Brain microvascular endothelial cell (primary cell): Measurements from ENCODE around the gene HIVEP2.

Experiments used
- DNase-seq: peaks from one replicate; pipeline ENCODE4 v3.0.0-alpha.2; 2020
- H3K27ac ChIP-seq: fragments of 250-450 bp; sonication (Bioruptor Pico); 2 replicates; pipeline ENCODE4 v1.5.1; 2020; ENCODE audit warnings: mild to moderate bottlenecking, moderate library complexity
- H3K27me3 ChIP-seq: fragments of 250-450 bp; sonication (Bioruptor Pico); replicated peaks from 2 replicates; pipeline ENCODE4 v1.5.1; 2020; ENCODE audit warnings: mild to moderate bottlenecking
- H3K36me3 ChIP-seq: fragments of 250-450 bp; sonication (Bioruptor Pico); replicated peaks from 2 replicates; pipeline ENCODE4 v1.5.1; 2020; ENCODE audit warnings: mild to moderate bottlenecking
- H3K4me3 ChIP-seq: 2 replicates; pipeline ENCODE4 v1.5.1; 2011; ENCODE audit warnings: low read depth, mild to moderate bottlenecking, control low read depth, low read length, moderate library complexity
- CTCF ChIP-seq: IDR thresholded peaks from 2 replicates; pipeline ENCODE4 v1.5.1; 2011; ENCODE audit warnings: low read depth, mild to moderate bottlenecking, moderate library complexity, low read length, control low read depth, inconsistent platforms; ENCODE audit errors: missing control alignments
- in situ Hi-C: cut with HindIII; loops from 2 replicates; pipeline ENCODE4 v1.10.0; 2017; ENCODE audit warnings: low sequenced_read_pairs, low pct_ligation_motif_present

HIVEP2 gene

GRCh38 chr6:142900227-142900971 is 44.6 kb downstream of the HIVEP2 start:
- Histone ChIP-seq H3K36me3 (no peaks in the 10 kb centered on the region), H3K27me3 (no peaks in the 10 kb centered on the region), H3K4me3 (no peak overlapping the region), H3K27ac (no peak overlapping the region)
- no peak for DNase-seq
- in situ Hi-C loops = no loop called here
- no peak for TF ChIP-seq CTCF

GRCh38 chr6:142898927-142899895 is 45.8 kb downstream of the HIVEP2 start:
- in situ Hi-C loops = no loop called here
- no peak for DNase-seq
- no peak overlapping the region for H3K4me3 ChIP-seq
- no peak overlapping the region for H3K27ac ChIP-seq
- no peaks in the 10 kb centered on the region for H3K36me3 ChIP-seq
- H3K27me3 ChIP-seq = no peaks in the 10 kb centered on the region
- no peak for TF ChIP-seq CTCF

- in situ Hi-C loops = no loop called here
- H3K27ac ChIP-seq = no peak overlapping the region
- TF ChIP-seq CTCF = no peak
- no peaks in the 10 kb centered on the region for H3K36me3 ChIP-seq
- H3K27me3 ChIP-seq = no peaks in the 10 kb centered on the region
- DNase-seq = no peak
- H3K4me3 ChIP-seq = no peak overlapping the region
Measured at GRCh38 chr6:142897659-142898058, 47.3 kb downstream of the HIVEP2 start.

GRCh38 chr6:142896732-142897131 is 48.2 kb downstream of the HIVEP2 start:
- no peak for DNase-seq
- H3K27me3 ChIP-seq = no peaks in the 10 kb centered on the region
- no peaks in the 10 kb centered on the region for H3K36me3 ChIP-seq
- H3K4me3 ChIP-seq = no peak overlapping the region
- no peak overlapping the region for H3K27ac ChIP-seq
- in situ Hi-C loops = no loop called here
- no peak for TF ChIP-seq CTCF

GRCh38 chr6:142893088-142893487 is 51.9 kb downstream of the HIVEP2 start:
- in situ Hi-C loops = no loop called here
- Histone ChIP-seq H3K36me3 (no peaks in the 10 kb centered on the region), H3K27ac (peak overlapping the region; percentile 3), H3K4me3 (no peak overlapping the region), H3K27me3 (no peaks in the 10 kb centered on the region)
- DNase-seq = no peak
- TF ChIP-seq CTCF = no peak
